BJ (cell line): ENCODE data around the gene IMPDH1. TPM values are rescaled to one million over a fixed set of nuclear protein-coding genes. Genes with fewer than 3 reads are reported as not detected.

ENCODE experiments used
- CTCF ChIA-PET: fragments of 350-600 bp; formaldehyde crosslinking; extraction: SDS; loops from one replicate; lab custom pipeline; 2021; ENCODE audit warnings: antibody characterized with exemption, inconsistent platforms; lab: Yijun Ruan, JAX
- POLR2A ChIA-PET: fragments of 300-600 bp; sonication (Branson Sonifier 250); formaldehyde crosslinking; extraction: SDS; loops from one replicate; lab custom pipeline; 2021; ENCODE audit warnings: antibody characterized with exemption; lab: Charles Lee
- DNase-seq: peaks from one replicate; pipeline ENCODE4 v3.0.0-alpha.2; 2011; ENCODE audit warnings: low read depth
- H3K27me3 ChIP-seq: 2 replicates; pipeline ENCODE4 v1.6.0; 2011; ENCODE audit warnings: low read length; ENCODE audit not compliant: control insufficient read depth, insufficient read depth
- H3K36me3 ChIP-seq: 2 replicates; pipeline ENCODE4 v1.5.1; 2011; ENCODE audit warnings: low read length; ENCODE audit not compliant: control insufficient read depth, insufficient read depth
- H3K4me3 ChIP-seq: 2 replicates; pipeline ENCODE4 v1.5.1; 2011; ENCODE audit warnings: low read depth, mild to moderate bottlenecking, control low read depth, low read length
- polyA plus RNA-seq: library from polyadenylated mRNA; depleted of rRNA; stranded (reverse); fragments of >200 nt; gene quantifications from 2 replicates; pipeline ENCODE4 v1.2.3, GENCODE V29; 2011
- TF ChIP-seq, protein P1 (sequence below): IDR thresholded peaks from 2 replicates; pipeline ENCODE4 v1.5.1; 2011; ENCODE audit warnings: low read depth, mild to moderate bottlenecking, control low read depth, inconsistent platforms, low read length, moderate library complexity; ENCODE audit not compliant: insufficient read depth

The IMPDH1 gene
- polyA plus RNA-seq, 1 experiment: 84.5 TPM

DNA sequence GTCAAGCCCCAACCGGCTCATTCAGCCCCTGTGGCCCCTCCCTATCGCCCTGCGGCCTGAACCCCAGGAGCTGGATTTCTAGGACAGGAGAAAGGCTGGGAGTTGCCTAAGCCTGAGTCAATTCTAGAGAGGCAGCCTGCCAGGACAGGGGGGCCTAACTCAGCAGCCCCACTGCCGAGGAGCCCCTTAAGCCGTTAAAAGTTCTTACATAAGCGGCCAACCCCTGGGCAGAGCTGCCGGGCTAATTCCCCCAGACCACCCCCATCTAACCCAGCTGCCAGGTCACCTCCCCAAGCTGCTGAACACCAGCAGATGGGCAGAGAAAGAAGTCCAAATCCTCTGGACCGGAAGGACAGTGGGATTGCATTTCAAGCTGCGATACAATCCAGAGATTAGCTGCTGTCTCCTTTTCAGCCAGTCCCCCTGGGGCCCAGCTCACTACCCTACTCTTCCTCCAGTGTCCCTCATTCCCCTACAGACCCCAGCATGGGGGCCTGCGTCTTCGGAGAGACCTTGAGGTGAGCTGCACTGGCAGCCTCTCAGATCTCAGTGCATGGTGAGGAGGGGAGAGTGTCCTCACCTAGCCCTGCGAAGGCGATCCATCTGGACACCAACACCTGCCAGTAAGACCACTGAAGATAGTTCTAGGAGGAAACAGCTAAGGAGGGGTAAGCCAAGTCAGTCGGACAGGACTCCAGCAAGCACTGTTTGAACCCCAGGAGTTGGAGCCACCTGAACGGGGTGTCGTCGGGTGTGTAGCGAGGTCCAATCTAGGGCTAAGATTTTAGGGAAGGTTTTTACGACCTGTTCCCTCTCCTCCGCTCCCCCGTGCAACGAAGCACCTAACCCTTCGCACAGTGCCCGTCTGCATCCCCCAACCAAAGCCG is 830 bp downstream of the IMPDH1 start:
- ChIA-PET CTCF (interaction anchor here (0.6 to 6.1 kb wide), 7 partner anchors 11 to 62 kb away, joined by 3 to 90 read pairs (median 14); partner anchors contain the start of gene HILPDA), POLR2A (interaction anchor here (1.8 kb wide), 2 partner anchors 9 to 46 kb away, joined by 5 read pairs; partner anchors contain the start of gene HILPDA)
- no peak for DNase-seq
- Histone ChIP-seq H3K4me3 (peak overlapping the region; percentile 60), H3K36me3 (no peaks in the 10 kb centered on the region), H3K27me3 (peaks cover 2% of the 10 kb centered on the region)
- TF ChIP-seq, protein P1, sequence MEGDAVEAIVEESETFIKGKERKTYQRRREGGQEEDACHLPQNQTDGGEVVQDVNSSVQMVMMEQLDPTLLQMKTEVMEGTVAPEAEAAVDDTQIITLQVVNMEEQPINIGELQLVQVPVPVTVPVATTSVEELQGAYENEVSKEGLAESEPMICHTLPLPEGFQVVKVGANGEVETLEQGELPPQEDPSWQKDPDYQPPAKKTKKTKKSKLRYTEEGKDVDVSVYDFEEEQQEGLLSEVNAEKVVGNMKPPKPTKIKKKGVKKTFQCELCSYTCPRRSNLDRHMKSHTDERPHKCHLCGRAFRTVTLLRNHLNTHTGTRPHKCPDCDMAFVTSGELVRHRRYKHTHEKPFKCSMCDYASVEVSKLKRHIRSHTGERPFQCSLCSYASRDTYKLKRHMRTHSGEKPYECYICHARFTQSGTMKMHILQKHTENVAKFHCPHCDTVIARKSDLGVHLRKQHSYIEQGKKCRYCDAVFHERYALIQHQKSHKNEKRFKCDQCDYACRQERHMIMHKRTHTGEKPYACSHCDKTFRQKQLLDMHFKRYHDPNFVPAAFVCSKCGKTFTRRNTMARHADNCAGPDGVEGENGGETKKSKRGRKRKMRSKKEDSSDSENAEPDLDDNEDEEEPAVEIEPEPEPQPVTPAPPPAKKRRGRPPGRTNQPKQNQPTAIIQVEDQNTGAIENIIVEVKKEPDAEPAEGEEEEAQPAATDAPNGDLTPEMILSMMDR: no peak

- DNase-seq: no peak
- TF ChIP-seq, protein P1: no peak
- ChIA-PET POLR2A (no interaction called here), CTCF (interaction anchor here (1.0 to 6.1 kb wide), 7 partner anchors 8 to 61 kb away, joined by 3 to 90 read pairs (median 14); partner anchors contain the start of gene HILPDA)
- Histone ChIP-seq H3K36me3 (0 out of 2 replicates have a peak, but pooled peaks cover under 1% of the 10 kb centered on the region), H3K27me3 (no peaks in the 10 kb centered on the region), H3K4me3 (no peak overlapping the region)
Measured at GRCh38 chr7:128407751-128408708, 1.8 kb downstream of the IMPDH1 start.

DNA sequence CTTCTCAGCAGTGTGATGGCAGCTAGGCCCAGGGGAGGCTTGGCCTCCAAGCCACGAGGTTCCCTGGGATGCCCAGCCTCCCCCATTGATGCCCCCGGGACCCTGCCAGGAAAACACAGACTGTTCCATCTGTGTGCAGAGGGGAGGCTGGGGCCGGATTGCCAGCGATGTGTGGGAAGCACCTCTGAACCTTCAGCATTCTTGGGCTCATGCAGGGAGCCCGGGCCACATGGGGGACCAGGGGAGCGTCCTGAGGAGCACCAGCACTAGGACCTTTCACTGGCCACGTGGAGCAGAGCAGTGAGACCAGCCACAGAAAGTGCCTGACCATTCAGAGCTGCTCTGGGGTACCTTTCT is 2.6 kb downstream of the IMPDH1 start:
- H3K36me3 ChIP-seq: 0 out of 2 replicates have a peak, but pooled peaks cover 1% of the 10 kb centered on the region
- ChIA-PET POLR2A (no interaction called here), CTCF (interaction anchor here (0.6 to 6.1 kb wide), 6 partner anchors 9 to 546 kb away, joined by 3 to 90 read pairs (median 14); no protein-coding TSS in a partner anchor)
- no peak overlapping the region for H3K4me3 ChIP-seq
- H3K27me3 ChIP-seq: no peaks in the 10 kb centered on the region
- DNase-seq: no peak
- TF ChIP-seq, protein P1: no peak

DNA sequence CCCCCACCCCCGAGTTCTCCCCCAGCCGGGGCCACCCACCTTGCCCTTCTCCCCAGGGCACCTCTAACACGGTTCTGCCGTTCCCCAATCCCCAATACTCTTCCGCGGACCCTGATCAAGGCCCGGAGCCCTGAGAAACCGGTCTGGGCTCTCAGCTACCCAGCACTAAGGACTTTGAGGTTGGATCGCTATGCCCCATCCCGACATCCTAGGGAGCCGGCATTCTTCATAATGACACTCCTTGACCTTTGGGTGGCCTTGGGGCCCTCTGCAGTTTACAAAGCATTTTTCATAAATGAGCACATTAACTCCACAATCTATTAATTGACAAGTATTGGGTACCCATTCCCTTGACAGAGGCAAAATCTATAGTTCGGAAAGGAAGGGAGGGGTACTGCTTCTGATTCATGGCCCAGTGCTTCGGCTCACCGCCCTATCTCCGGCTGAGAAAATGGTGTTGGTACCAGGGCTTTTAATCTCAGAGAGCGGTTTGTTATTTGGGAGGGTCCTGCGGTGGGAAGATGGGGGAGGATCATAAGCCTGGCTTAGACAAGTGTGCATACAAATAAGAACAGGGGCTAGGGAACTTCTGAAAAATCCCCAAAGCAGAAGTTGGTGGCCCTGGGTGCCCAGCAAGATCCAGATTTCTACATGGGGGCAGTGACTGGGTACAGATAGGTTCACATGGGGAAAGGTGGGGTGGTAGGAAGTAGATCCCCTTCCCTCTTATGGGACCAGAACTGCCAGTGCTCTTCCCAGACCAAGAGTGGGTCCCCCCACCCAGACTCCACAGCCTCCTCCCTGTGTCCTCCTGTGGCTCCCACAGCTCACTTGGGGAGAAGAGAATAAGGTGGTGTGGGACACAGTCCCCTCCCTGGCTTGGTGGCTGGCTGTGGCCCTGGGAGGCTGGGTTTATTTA is 3.2 kb downstream of the IMPDH1 start:
- POLR2A ChIA-PET: no interaction called here
- CTCF ChIA-PET: interaction anchor here (0.6 to 6.1 kb wide), 3 partner anchors 19 to 547 kb away, joined by 3 to 90 read pairs (median 18); no protein-coding TSS in a partner anchor
- Histone ChIP-seq H3K4me3 (no peak overlapping the region), H3K27me3 (no peaks in the 10 kb centered on the region), H3K36me3 (0 out of 2 replicates have a peak, but pooled peaks cover 1% of the 10 kb centered on the region)
- DNase-seq: no peak
- TF ChIP-seq, protein P1: no peak
